GM12874 (cell line): ENCODE data around the gene DOCK7.

ENCODE experiments used
- CTCF ChIP-seq: IDR thresholded peaks from 2 replicates; pipeline ENCODE4 v1.5.1; 2011; ENCODE audit warnings: low read depth, mild to moderate bottlenecking, control low read depth, low read length, moderate library complexity; ENCODE audit not compliant: insufficient read depth

The DOCK7 gene

GRCh38 chr1:62712336-62713243, 24.4 kb upstream of the DOCK7 start:
- no peak for TF ChIP-seq CTCF

GRCh38 chr1:62707744-62708120, 19.5 kb upstream of the DOCK7 start:
- no peak for TF ChIP-seq CTCF

- no peak for TF ChIP-seq CTCF
Measured at GRCh38 chr1:62706985-62707743, 19.0 kb upstream of the DOCK7 start.

DNA sequence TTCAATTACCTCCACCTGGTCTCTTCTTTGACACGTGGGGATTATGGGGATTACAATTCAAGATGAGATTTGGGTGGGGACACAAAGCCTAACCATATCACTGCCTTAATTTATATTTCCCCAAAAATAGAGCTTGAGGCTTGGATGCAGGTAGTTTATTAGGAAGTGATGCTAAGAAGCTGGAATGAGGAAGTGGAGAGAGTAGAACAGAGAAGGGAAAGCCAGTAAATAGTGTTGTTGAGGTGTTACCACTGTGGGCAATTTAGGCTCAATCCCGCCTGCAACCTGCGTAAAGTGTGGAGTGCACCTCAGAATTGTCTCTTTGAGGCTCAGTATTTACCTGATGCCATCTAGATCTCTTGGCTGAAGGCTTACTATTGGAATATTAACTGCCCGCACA, 4.9 kb upstream of the DOCK7 start:
- TF ChIP-seq CTCF = no peak

GRCh38 chr1:62691062-62691844, 3.1 kb upstream of the DOCK7 start:
- no peak for TF ChIP-seq CTCF

- TF ChIP-seq CTCF = no peak
Measured at GRCh38 chr1:62689524-62689923, 1.3 kb upstream of the DOCK7 start.

DNA sequence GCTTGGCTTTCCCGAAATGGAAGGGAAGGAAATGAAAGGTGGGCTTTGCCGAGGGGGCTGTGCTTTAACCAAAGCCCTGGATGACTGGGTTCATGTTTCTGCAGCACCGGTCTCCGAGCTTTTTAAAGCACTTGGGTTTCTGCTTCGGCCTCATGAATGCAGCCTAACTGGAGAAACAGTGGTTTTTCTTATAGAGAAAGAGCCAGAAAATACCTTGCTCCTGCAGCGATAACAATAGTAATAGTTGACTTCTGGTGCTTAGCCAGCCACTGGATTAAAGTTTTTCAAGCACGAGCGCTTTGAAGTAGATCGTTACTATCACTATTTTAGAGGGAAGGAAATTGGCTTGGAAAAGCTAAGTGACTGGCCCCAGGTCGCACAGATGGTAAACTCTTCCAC, 500 bp upstream of the DOCK7 start:
- no peak for TF ChIP-seq CTCF
